GM12875 (cell line): ENCODE data around the gene GRHL3.

Experiments used
- H3K4me3 ChIP-seq: one replicate; pipeline ENCODE4 v1.5.1; 2011; ENCODE audit warnings: low read depth, low read length, control low read depth
- TF ChIP-seq, protein P1 (sequence below): IDR thresholded peaks from 2 replicates; pipeline ENCODE4 v1.5.1; 2011; ENCODE audit warnings: low read depth, mild to moderate bottlenecking, control low read depth, inconsistent platforms, low read length, moderate library complexity, borderline replicate concordance; ENCODE audit not compliant: insufficient read depth

The GRHL3 gene

DNA sequence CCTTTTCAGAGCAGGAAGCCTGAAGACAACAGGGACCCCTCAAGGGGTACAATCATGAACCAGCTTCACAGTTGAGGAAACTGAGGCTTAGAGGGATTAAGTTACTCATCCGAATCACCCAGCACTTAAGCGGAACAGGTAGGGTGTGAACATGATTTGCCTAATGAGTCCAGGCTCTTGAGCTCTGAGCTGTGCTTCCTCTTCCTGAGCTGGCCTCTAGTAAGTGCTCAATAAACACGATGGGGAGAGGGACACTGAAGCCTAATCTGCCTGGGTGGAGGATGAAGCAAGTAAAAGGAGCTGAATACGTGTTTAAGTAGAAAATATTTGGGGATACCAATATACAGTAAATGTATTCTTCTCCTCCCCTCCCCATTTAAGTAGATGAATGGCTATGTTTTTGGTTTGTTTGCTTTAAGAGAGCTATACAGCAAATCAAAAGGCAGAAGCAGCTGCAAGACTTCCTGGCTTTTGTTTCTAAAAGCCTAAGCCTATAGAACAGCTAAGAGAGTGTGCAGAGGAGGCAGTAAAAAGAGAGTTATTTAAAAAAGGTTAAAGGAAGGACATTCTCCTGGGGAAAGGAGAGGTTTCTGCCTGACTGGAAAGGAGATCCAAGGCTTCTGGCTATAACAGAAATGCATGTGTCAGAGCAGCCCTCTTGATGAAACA is 74.0 kb downstream of the GRHL3 start:
- TF ChIP-seq, protein P1, sequence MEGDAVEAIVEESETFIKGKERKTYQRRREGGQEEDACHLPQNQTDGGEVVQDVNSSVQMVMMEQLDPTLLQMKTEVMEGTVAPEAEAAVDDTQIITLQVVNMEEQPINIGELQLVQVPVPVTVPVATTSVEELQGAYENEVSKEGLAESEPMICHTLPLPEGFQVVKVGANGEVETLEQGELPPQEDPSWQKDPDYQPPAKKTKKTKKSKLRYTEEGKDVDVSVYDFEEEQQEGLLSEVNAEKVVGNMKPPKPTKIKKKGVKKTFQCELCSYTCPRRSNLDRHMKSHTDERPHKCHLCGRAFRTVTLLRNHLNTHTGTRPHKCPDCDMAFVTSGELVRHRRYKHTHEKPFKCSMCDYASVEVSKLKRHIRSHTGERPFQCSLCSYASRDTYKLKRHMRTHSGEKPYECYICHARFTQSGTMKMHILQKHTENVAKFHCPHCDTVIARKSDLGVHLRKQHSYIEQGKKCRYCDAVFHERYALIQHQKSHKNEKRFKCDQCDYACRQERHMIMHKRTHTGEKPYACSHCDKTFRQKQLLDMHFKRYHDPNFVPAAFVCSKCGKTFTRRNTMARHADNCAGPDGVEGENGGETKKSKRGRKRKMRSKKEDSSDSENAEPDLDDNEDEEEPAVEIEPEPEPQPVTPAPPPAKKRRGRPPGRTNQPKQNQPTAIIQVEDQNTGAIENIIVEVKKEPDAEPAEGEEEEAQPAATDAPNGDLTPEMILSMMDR: no peak
- no peak overlapping the region for H3K4me3 ChIP-seq

DNA sequence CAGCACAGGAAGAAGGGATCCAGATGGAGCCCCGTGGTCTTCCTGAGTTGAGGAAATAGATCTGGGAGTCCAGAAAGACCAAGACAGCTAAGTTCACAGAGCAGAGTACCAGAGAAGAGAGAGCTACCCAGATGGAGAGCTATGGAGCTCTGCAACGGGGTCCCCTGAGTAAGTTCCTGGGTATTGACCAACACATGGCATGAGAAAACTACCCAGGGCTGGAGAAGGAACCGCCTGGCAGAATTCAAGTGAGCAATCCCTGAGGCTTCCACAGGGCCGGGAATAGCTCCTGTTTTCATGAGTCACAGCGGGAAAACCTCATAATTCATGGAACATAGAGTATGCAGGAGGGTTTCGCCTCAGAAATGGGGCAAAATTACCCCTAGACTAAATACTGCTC is 74.7 kb downstream of the GRHL3 start:
- H3K4me3 ChIP-seq: no peak overlapping the region
- TF ChIP-seq, protein P1: no peak

DNA sequence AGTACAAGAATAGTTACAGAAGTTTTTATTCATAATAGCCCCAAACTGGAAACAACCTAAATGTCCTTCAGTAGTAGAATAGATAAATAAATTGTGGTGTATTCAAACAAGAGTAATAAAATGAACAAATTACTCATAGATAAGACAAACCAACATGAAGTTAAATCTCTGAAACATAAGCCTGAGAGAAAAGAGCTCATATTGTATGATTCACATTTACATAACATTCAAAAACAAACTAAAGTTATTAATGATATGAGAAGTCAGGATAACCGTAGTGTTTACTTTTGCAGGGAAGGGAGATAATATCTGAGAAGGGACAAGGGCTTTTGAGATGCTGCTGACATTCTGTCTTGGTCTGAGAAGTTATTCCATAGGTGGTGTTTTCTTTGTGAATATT is 80.9 kb downstream of the GRHL3 start:
- H3K4me3 ChIP-seq: no peak overlapping the region
- TF ChIP-seq, protein P1: no peak

DNA sequence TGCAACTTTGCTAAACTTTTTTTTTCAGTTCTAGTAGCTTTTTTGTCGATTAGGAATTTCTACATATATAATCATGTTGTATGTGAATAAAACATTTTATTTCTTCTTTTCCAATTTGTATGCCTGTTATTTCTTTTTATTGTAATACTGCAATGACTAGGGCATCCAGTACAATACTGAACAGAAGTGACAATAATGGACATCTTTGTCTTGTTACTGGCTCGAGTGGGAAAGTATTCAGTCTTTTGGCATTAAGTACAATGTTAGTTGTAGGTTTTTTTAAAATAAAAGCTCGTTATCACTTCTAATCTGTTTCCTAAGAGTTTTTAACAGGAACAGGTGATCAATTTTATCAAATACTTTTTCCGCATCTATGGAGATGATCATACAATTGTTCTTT is 84.6 kb downstream of the GRHL3 start:
- TF ChIP-seq, protein P1: no peak
- H3K4me3 ChIP-seq: no peak overlapping the region
